ENCODE data around the gene ENTR1. TPM values are rescaled to one million over a fixed set of nuclear protein-coding genes. Genes with fewer than 3 reads are reported as not detected.

Gene ENTR1
- polyA plus RNA-seq, 1 donor from 2014 or later = 63.7 TPM

DNA sequence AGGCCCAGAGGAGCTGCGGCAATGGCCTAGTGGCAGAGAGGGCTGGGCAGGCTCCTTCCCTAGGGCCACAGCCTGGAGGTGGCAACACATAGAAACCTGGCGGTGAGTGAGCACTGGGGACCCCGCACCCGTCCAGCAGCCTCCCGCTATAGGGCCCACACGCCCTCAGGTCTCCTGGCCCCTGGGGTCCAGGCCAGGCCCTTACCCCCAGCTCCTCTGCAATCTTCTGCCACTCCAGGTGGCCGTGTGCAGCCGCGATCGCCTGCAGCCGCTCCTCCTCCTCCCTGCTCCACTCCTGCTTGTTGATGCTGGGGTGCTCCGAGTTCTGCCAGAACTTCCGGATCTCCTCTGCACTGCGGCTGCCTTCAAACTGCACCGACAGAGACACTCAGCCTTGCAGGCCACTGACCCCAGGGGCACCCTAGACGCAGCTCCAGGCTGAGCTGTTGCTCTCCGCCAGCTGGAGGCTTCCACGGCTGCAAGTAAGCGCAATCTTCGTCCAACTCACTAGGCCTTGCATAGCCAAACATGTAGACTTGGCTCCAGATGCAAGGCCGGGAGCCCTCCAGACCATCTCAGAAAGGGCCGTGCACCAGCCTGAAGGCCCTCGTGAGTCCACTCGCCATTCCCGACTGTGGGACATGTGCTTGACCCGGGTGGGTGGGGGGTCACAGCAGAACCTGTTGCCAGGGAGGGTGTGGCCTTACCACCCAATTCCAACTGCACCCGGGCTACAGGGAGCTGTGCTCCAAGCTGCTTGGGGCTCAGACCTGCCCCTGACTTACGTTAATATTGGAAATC is 18.5 kb downstream of the ENTR1 start:
- Histone ChIP-seq H3K9ac (ENCODE audit: low read length) (no peak overlapping the region), H3K4me2 (ENCODE audit: low read length) (no peak overlapping the region), H3K9me2 (ENCODE audit: insufficient read depth, low read length) (no peaks in the 10 kb centered on the region), H3K9me3 (ENCODE audit: low read length) (no peaks in the 10 kb centered on the region), H3K36me3 (ENCODE audit: insufficient read depth, low read length) (no peaks in the 10 kb centered on the region), H3F3A (ENCODE audit: insufficient read depth, low read length, poor library complexity, severe bottlenecking) (no peaks in the 10 kb centered on the region), H3K27me3 (ENCODE audit: insufficient read depth, low read depth, low read length) (no peaks in the 10 kb centered on the region), H3K27ac (ENCODE audit: low read length) (no peak overlapping the region), H2AFZ (ENCODE audit: low read depth, low read length) (no peak overlapping the region), H3K4me3 (ENCODE audit: low read length) (no peak overlapping the region), H4K20me1 (ENCODE audit: insufficient read depth) (no peaks in the 10 kb centered on the region), H3K79me2 (replicated peaks; ENCODE audit: insufficient read depth, low read length) (no peaks in the 10 kb centered on the region)
- TF ChIP-seq MXI1 (conservative IDR thresholded peaks at IDR 0.05; ENCODE audit: poor library complexity, severe bottlenecking) (no peak), EP300 (conservative IDR thresholded peaks at IDR 0.05; ENCODE audit: poor library complexity, severe bottlenecking) (no peak), EZH2 (IDR thresholded peaks at IDR 0.05; ENCODE audit: borderline replicate concordance, insufficient read depth, low read length, poor library complexity, severe bottlenecking) (no peak), POLR2AphosphoS5 (IDR thresholded peaks at IDR 0.05) (no peak)

DNA sequence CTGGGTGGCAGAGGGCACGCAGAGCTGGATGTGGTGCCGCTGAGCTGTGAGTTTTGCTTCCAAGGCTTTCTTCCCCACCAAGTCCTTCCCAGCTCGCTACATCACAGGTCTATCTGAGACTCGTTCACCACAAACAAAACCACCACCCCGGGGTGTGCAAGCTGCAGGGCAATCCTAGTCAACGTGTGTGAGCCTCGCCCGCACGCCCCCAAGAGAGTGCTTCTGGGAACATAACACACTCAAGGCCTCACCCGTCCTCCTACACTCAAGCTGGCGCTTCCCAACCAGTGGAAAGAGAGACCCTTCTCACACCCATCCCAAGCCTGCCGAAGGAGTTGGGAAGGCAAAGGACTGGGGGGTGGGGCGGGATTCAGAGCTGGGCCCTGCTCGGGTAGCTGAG is 21.0 kb downstream of the ENTR1 start:
- Histone ChIP-seq H2AFZ (ENCODE audit: low read depth, low read length) (no peak overlapping the region), H3K9me3 (ENCODE audit: low read length) (no peaks in the 10 kb centered on the region), H3K4me3 (ENCODE audit: low read length) (no peak overlapping the region), H3K4me2 (ENCODE audit: low read length) (no peak overlapping the region), H3F3A (ENCODE audit: insufficient read depth, low read length, poor library complexity, severe bottlenecking) (no peaks in the 10 kb centered on the region), H3K79me2 (replicated peaks; ENCODE audit: insufficient read depth, low read length) (no peaks in the 10 kb centered on the region), H3K9ac (ENCODE audit: low read length) (no peak overlapping the region), H3K36me3 (ENCODE audit: insufficient read depth, low read length) (no peaks in the 10 kb centered on the region), H4K20me1 (ENCODE audit: insufficient read depth) (no peaks in the 10 kb centered on the region), H3K9me2 (ENCODE audit: insufficient read depth, low read length) (no peaks in the 10 kb centered on the region), H3K27me3 (ENCODE audit: insufficient read depth, low read depth, low read length) (no peaks in the 10 kb centered on the region), H3K27ac (ENCODE audit: low read length) (no peak overlapping the region)
- TF ChIP-seq EZH2 (IDR thresholded peaks at IDR 0.05; ENCODE audit: borderline replicate concordance, insufficient read depth, low read length, poor library complexity, severe bottlenecking) (no peak), RAD21 (conservative IDR thresholded peaks at IDR 0.05) (no peak), POLR2AphosphoS5 (IDR thresholded peaks at IDR 0.05) (no peak), CTCF (IDR thresholded peaks at IDR 0.05; ENCODE audit: poor library complexity, severe bottlenecking) (no peak), MXI1 (conservative IDR thresholded peaks at IDR 0.05; ENCODE audit: poor library complexity, severe bottlenecking) (no peak), SMC3 (conservative IDR thresholded peaks at IDR 0.05; ENCODE audit: poor library complexity) (no peak), EP300 (conservative IDR thresholded peaks at IDR 0.05; ENCODE audit: poor library complexity, severe bottlenecking) (no peak), TAF1 (IDR thresholded peaks at IDR 0.05; ENCODE audit: low read depth) (no peak)
- TF ChIP-seq, protein P1, sequence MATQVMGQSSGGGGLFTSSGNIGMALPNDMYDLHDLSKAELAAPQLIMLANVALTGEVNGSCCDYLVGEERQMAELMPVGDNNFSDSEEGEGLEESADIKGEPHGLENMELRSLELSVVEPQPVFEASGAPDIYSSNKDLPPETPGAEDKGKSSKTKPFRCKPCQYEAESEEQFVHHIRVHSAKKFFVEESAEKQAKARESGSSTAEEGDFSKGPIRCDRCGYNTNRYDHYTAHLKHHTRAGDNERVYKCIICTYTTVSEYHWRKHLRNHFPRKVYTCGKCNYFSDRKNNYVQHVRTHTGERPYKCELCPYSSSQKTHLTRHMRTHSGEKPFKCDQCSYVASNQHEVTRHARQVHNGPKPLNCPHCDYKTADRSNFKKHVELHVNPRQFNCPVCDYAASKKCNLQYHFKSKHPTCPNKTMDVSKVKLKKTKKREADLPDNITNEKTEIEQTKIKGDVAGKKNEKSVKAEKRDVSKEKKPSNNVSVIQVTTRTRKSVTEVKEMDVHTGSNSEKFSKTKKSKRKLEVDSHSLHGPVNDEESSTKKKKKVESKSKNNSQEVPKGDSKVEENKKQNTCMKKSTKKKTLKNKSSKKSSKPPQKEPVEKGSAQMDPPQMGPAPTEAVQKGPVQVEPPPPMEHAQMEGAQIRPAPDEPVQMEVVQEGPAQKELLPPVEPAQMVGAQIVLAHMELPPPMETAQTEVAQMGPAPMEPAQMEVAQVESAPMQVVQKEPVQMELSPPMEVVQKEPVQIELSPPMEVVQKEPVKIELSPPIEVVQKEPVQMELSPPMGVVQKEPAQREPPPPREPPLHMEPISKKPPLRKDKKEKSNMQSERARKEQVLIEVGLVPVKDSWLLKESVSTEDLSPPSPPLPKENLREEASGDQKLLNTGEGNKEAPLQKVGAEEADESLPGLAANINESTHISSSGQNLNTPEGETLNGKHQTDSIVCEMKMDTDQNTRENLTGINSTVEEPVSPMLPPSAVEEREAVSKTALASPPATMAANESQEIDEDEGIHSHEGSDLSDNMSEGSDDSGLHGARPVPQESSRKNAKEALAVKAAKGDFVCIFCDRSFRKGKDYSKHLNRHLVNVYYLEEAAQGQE (IDR thresholded peaks at IDR 0.05; ENCODE audit: borderline replicate concordance) = no peak

All from neural cell (in vitro differentiated cells).